HG03342 (cell line): ENCODE data around the gene CDR2L.

Source experiments
- ATAC-seq: cut with Tn5 transposase; IDR thresholded peaks from one replicate; pipeline ENCODE4 v1.9.1; 2021; ENCODE audit warnings: mild to moderate bottlenecking, moderate library complexity; ENCODE audit not compliant: unreplicated experiment

CDR2L gene

DNA sequence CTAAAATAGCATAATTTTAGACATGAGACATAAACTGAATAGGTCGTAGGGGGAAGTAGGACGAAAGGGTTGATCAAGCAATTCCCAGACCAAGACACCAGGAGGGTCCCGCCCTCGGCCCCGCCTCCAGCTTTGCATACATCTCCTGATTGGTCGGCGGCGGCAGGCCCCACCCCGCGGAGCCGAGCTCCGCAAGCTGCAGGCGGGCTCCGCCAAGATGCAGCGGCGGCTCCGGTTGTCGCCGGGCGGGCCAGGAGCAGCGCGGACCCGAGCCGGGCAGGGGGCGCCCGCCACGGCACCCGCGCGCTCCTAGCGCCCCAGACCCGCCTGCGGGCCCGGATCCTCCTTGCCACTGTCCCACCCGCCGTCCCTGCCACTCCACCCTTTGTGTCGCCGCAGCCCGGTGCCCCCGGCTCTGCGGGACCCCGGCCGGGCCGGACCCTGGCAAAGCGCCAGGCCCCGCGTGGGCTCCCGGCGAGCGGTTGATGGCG is at the start of gene CDR2L:
CDR2L (plus strand) TSS at position 215 of the 491 bp plus-strand sequence. CDS start 412 bp downstream, outside the sequence.
- peak; percentile 92 for ATAC-seq

GRCh38 chr17:74938194-74938950 is 49.1 kb upstream of the CDR2L start:
- no peak for ATAC-seq

DNA sequence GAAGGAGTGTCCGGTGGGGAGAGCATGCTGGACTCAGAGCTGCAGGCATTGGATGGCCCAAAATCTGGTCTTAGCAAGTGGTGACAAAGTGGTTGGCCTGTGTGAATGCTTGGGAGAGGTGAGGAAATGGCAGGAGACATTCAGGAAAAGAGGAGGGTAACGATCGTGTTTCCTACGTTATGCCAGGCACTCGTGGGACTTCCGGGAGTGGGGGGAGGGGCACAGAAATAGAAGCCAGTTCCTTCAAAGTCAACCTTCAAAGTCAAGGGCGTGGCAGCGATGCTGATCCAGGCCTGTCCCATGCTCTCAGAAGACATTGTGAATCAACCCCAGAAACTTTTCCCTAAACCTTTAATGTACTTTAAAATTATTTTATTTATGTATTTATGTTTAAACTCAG is 47.9 kb upstream of the CDR2L start:
- no peak for ATAC-seq

DNA sequence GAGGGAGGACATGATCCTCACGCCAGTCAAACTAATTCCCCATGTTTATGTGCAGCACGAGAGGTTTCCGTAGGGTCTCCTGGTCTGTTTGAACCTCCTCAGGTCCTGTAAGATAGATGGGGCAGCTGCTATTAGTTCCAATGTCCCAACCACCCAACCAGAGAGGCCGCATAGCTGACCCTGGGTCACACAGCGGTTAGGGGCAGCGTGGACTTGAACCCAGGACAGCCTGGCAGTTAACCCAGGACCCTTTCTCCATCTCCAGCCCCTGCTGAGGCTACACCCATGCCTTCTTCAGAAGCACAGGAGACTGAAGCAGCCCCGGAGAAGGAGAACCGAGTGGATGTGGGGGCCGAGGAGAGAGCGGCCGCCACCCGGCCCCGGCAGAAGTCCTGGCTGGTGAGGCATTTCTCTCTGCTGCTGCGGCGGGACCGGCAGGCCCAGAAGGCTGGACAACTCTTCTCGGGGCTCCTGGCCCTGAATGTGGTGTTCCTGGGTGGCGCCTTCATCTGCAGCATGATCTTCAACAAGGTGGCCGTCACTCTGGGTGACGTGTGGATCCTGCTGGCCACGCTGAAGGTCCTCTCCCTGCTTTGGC is 46.2 kb upstream of the CDR2L start:
- no peak for ATAC-seq

- no peak for ATAC-seq
Observed at GRCh38 chr17:74943808-74944522, 43.5 kb upstream of the CDR2L start.

DNA sequence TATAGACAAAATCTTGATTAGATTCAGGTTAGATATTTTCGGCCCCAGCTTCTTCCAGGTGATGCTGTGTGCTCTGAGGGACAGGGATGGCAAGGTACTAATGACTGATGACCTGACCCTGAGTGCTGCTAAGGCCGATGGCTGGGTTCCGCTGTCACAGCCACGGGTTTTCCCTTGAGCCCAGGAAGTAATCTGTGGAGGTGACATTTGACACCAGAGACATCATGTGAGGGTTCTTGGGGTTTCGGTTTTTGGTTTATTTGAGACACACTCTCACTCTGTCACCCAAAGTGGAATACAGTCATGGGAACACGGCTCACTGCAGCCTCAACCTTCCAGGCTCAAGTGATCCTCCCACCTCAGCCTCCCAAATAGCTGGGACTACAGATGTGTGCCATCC is 41.9 kb upstream of the CDR2L start:
- no peak for ATAC-seq

DNA sequence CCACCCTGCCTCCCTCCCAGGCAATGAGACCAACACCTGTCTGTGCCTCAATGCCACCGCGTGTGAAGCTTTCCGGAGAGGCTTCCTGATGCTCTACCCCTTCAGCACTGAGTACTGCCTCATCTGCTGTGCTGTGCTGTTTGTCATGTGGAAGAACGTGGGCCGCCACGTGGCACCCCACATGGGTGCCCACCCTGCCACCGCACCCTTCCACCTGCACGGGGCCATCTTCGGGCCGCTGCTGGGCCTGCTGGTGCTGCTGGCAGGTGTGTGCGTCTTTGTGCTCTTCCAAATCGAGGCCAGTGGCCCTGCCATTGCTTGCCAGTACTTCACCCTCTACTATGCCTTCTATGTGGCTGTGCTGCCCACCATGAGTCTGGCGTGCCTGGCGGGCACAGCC is 40.8 kb upstream of the CDR2L start:
- ATAC-seq = no peak

GRCh38 chr17:74947041-74947754 is 40.2 kb upstream of the CDR2L start:
- ATAC-seq = no peak

GRCh38 chr17:74949455-74950115 is 37.8 kb upstream of the CDR2L start:
- no peak for ATAC-seq

GRCh38 chr17:74950207-74950606 is 37.2 kb upstream of the CDR2L start:
- no peak for ATAC-seq

- ATAC-seq = no peak
Observed at GRCh38 chr17:74951065-74951464, 36.4 kb upstream of the CDR2L start.

DNA sequence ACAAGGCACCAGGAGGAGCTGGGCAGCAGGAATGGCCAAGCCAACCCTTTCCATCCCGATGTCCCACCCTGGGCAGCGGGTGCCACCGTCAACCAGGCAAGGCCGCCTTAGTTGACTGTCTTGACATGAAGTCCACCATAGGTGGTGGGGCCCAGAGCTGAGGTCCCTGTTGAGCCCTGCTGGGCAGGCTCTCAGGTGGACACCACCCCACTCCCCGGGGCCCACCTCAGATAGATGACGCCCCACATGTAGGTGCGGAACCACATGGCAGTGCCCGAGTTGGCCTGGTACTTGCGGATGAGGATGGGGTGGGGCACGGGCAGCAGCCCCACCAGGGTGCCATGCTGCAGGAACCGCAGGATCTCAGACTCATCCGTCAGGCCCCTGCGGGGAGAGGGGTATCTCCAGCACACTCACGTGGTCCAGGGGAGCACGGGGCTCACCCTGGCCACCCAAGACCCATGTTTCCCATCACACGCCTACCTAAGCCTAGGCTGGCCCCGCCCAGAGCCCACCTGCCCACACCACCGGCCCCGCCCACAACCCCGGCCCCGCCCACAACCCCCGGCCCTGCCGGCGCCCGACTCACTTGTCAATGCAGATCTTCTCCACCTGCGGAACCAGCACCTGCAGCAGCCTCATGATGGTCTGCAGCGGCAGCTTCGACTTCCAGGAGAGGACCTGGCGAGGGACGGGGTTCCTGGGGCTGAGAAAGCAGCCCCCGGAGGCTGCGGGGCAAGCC is 35.6 kb upstream of the CDR2L start:
- ATAC-seq = no peak

DNA sequence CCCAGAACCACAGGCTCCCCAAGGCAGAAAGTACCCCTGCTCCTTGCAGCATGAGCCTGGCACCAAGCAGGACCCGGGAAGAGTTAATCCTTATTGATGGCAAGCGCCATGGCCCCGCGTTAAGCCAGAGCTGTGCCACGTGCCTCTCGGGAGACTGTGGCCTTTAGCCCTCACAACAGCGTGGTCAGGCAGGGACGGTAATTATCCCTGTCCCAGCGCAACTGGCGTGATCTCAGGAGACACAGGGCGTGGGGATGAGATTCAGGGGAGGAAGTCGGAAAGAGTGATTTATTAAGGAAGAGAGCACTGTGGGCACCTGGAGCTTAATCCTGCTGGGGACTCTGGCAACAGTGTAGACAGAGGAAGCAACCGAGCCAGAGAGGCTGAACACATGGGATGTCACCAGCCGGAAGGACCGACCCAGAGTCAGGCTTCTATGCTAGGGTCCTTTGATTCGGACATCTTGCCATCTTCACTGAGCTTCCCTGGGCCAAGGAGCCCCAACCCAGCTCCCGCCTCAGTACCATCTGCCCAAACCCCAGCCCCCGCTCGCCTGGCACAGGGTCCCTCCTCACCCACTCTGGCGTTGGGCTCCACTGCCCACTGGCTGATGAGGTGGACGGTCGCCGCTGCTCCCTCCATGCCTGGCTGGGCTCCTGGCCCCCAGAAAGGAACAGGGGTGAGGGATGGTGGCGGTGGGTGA is 34.9 kb upstream of the CDR2L start:
- ATAC-seq = no peak

DNA sequence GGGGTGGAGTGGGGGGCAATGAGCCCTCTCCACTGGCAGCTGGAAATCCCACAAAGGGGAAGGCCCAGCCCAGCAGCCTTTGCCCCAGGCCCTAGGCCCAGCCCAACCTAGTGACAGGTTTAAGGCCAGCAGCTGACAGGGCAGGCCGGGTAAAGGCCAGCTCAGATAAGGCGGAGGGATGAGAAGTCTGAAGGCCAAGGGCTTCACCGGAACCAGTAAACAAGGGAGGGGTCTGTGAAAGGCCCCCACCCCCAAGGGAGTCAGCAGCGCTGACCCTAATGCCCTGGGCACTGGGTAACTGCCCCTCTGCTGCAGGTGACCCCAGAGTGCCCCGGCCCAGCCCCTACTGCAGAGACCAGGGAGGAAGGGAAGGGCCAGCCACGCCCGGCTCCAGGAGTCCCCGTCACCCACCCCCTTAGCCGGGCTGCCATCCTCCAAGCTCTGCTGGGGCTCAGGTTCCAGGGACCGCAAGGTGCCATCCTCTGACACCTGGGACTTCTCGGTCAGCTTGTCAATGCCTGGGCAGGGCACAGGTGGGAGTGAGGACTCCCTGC is 34.2 kb upstream of the CDR2L start:
- no peak for ATAC-seq

DNA sequence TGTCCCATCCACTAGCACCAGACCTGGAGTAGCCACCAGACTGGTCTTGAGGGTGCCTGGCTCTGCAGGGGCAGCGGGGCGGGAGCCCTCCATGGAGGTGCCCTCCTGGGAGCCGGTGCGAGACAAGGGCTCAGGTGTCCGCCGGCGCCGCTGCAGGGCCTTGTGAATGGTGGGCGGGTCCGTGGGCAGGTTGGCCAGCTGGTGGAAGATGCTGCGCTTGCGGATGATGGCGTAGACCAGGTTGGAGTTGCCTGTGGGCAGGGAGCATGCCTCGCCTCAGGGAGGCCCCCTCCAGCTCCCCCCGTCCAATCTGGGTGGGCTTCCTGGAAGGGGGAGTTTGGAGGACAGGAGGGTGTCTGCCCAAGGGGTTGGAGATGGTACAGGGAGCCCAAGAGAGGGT is 33.3 kb upstream of the CDR2L start:
- ATAC-seq = no peak

DNA sequence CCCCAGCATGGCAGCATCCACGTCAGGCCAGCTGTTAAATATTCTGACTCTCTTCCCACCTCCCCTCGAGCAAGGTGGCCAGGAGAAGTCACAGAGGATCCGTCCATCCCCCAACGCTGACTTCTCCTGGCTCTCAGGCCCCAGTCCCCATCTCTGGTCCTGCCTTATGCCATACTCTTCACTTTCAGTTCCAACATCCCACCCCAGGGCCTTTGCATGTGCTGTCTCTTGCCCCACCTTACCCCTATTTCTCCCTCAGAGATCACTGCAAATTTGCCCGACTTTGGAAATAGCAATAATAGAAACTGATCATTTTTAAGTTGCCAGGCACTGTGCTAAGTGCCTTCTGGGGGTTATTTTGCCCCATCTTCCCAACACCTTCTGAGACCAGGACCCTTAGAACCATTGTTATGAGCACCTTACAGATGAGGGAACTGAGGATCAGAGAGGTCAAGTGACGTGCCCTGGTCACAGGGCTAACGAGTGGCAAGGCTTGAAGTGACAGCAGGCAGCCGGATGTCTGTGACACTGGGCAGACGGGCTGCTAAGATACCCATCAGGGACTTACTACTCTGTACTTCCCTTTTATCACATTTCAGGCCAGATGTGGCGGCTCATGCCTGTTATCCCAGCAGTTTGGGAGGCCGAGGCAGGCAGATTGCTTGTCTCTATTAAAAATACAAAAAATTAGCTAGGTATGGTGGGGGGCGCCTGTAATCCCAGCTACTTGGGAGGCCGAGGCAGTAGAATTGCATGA is 32.6 kb upstream of the CDR2L start:
- no peak for ATAC-seq

GRCh38 chr17:74956093-74956492 is 31.3 kb upstream of the CDR2L start:
- ATAC-seq = no peak
